Measurements from ENCODE around the gene NUDT15. TPM values are rescaled to one million over a fixed set of nuclear protein-coding genes. Genes with fewer than 3 reads are reported as not detected.

Gene NUDT15
- total and polyA plus RNA-seq, 10 of the 15 experiments (the other 5 are each of a cell fraction or from before 2014, with no cell fraction given): 11.4 to 26.7 (median 18.0) TPM

GRCh38 chr13:48094781-48095502 lies 57.4 kb downstream of the NUDT15 start, which contains the start of gene MED4 (continued):
- TF ChIP-seq EP300 (IDR thresholded peaks at IDR 0.05; ENCODE audit: borderline replicate concordance in 1 of 2, control insufficient read depth in 1 of 2, low read depth in 2 of 2, low read length in 2 of 2) (no peak), IKZF2 (IDR thresholded peaks at IDR 0.05) (0 out of 4 replicates have a peak, but pooled peaks of 1 of the 2 experiments have one; percentile 5), ZBTB11 (CRISPR knock-in tag; IDR thresholded peaks at IDR 0.05) (no peak), IRF3 (IDR thresholded peaks at IDR 0.05) (no peak), IRF4 (IDR thresholded peaks at IDR 0.05; ENCODE audit: low read depth, low read length) (0 out of 2 replicates have a peak, but pooled peaks have one; percentile 23), TAF1 (IDR thresholded peaks at IDR 0.05; ENCODE audit: borderline replicate concordance, low read depth, low read length) (peak; percentile 99), MYB (IDR thresholded peaks at IDR 0.05; ENCODE audit: borderline replicate concordance, low read depth, low read length) (no peak)
- TF ChIP-seq, protein P1, sequence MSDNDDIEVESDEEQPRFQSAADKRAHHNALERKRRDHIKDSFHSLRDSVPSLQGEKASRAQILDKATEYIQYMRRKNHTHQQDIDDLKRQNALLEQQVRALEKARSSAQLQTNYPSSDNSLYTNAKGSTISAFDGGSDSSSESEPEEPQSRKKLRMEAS (IDR thresholded peaks at IDR 0.05; ENCODE audit: low read depth, low read length): peak; percentile 65; the same call in 1 of the 2 replicates
- TF ChIP-seq, protein P2, sequence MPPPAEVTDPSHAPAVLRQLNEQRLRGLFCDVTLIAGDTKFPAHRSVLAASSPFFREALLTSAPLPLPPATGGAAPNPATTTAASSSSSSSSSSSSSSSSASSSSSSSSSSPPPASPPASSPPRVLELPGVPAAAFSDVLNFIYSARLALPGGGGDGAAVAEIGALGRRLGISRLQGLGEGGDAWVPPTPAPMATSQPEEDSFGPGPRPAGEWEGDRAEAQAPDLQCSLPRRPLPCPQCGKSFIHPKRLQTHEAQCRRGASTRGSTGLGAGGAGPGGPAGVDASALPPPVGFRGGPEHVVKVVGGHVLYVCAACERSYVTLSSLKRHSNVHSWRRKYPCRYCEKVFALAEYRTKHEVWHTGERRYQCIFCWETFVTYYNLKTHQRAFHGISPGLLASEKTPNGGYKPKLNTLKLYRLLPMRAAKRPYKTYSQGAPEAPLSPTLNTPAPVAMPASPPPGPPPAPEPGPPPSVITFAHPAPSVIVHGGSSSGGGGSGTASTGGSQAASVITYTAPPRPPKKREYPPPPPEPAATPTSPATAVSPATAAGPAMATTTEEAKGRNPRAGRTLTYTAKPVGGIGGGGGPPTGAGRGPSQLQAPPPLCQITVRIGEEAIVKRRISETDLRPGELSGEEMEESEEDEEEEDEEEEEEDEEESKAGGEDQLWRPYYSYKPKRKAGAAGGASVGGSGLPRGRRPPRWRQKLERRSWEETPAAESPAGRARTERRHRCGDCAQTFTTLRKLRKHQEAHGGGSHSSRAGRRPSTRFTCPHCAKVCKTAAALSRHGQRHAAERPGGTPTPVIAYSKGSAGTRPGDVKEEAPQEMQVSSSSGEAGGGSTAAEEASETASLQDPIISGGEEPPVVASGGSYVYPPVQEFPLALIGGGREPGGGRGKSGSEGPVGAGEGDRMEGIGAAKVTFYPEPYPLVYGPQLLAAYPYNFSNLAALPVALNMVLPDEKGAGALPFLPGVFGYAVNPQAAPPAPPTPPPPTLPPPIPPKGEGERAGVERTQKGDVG (CRISPR knock-in tag; IDR thresholded peaks at IDR 0.05): no peak
- TF ChIP-seq, protein P3, sequence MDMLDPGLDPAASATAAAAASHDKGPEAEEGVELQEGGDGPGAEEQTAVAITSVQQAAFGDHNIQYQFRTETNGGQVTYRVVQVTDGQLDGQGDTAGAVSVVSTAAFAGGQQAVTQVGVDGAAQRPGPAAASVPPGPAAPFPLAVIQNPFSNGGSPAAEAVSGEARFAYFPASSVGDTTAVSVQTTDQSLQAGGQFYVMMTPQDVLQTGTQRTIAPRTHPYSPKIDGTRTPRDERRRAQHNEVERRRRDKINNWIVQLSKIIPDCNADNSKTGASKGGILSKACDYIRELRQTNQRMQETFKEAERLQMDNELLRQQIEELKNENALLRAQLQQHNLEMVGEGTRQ (IDR thresholded peaks at IDR 0.05; ENCODE audit: borderline replicate concordance, low read depth, low read length): no peak
- TF ChIP-seq, protein P4, sequence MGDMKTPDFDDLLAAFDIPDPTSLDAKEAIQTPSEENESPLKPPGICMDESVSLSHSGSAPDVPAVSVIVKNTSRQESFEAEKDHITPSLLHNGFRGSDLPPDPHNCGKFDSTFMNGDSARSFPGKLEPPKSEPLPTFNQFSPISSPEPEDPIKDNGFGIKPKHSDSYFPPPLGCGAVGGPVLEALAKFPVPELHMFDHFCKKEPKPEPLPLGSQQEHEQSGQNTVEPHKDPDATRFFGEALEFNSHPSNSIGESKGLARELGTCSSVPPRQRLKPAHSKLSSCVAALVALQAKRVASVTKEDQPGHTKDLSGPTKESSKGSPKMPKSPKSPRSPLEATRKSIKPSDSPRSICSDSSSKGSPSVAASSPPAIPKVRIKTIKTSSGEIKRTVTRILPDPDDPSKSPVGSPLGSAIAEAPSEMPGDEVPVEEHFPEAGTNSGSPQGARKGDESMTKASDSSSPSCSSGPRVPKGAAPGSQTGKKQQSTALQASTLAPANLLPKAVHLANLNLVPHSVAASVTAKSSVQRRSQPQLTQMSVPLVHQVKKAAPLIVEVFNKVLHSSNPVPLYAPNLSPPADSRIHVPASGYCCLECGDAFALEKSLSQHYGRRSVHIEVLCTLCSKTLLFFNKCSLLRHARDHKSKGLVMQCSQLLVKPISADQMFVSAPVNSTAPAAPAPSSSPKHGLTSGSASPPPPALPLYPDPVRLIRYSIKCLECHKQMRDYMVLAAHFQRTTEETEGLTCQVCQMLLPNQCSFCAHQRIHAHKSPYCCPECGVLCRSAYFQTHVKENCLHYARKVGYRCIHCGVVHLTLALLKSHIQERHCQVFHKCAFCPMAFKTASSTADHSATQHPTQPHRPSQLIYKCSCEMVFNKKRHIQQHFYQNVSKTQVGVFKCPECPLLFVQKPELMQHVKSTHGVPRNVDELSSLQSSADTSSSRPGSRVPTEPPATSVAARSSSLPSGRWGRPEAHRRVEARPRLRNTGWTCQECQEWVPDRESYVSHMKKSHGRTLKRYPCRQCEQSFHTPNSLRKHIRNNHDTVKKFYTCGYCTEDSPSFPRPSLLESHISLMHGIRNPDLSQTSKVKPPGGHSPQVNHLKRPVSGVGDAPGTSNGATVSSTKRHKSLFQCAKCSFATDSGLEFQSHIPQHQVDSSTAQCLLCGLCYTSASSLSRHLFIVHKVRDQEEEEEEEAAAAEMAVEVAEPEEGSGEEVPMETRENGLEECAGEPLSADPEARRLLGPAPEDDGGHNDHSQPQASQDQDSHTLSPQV (IDR thresholded peaks at IDR 0.05): peak; percentile 90

All from GM12878 (cell line).